ENCODE measurements around the gene FGF1.

GRCh38 chr5:142614054-142614453, 71.8 kb downstream of the FGF1 start:
- TF ChIP-seq CTCF (IDR thresholded peaks at IDR 0.05): no peak
- TF ChIP-seq POLR2A (IDR thresholded peaks at IDR 0.05): no peak

Measured in ovary (tissue), 3 donors.